A549 (cell line): Measurements from ENCODE around the gene TRIM54.

ENCODE experiments used
- BHLHE40 ChIP-seq: IDR thresholded peaks from 2 replicates; pipeline ENCODE4 v1.6.1; 2012; ENCODE audit warnings: low read depth, low read length, inconsistent platforms
- HOXA7 ChIP-seq: fragments of 250-450 bp; sonication (Bioruptor Pico); IDR thresholded peaks from 2 replicates; pipeline ENCODE4 v1.5.0; 2020; ENCODE audit warnings: mild to moderate bottlenecking, moderate library complexity
- JUN ChIP-seq, 2 experiments: fragments of >200 bp; sonication (Bioruptor Twin); formaldehyde crosslinking; IDR thresholded peaks; 2 replicates in 1 of 2; 3 replicates in 1 of 2; pipeline ENCODE4 v1.6.1; 2016 to 2017
- POLR2A ChIP-seq: IDR thresholded peaks from 2 replicates; pipeline ENCODE4 v1.6.1; 2012; ENCODE audit warnings: mild to moderate bottlenecking, low read length
- RCOR1 ChIP-seq: fragments of 150-350 bp; IDR thresholded peaks from 2 replicates; pipeline ENCODE4 v1.6.1; 2014; ENCODE audit warnings: antibody characterized with exemption, low read length, low read depth
- SMC3 ChIP-seq: fragments of >200 bp; sonication (Bioruptor Twin); formaldehyde crosslinking; IDR thresholded peaks from 3 replicates; pipeline ENCODE4 v1.6.1; 2018; ENCODE audit warnings: inconsistent platforms
- TF ChIP-seq, protein P1 (sequence below): fragments of >200 bp; sonication (Bioruptor Twin); formaldehyde crosslinking; IDR thresholded peaks from 3 replicates; pipeline ENCODE4 v1.5.1; 2016

DNA sequence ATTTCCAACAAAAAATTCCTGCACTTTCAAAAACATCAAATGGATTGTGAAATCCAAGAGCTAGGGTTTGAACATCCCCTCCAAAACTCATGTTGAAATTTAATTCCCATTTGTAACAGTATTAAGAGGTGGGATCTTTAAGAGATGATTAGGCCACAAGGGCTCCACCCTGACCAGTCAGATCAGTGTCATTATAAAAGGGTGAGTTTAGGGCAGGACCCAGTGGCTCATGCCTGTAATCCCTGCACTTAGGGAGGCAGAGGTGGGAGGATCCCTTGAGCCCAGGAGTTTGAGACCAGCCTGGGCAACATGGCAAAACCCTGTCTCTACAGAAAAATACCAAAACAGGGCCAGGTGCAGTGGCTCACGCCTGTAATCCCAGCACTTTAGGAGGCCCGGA lies 65.4 kb downstream of the TRIM54 start:
- TF ChIP-seq, protein P1, sequence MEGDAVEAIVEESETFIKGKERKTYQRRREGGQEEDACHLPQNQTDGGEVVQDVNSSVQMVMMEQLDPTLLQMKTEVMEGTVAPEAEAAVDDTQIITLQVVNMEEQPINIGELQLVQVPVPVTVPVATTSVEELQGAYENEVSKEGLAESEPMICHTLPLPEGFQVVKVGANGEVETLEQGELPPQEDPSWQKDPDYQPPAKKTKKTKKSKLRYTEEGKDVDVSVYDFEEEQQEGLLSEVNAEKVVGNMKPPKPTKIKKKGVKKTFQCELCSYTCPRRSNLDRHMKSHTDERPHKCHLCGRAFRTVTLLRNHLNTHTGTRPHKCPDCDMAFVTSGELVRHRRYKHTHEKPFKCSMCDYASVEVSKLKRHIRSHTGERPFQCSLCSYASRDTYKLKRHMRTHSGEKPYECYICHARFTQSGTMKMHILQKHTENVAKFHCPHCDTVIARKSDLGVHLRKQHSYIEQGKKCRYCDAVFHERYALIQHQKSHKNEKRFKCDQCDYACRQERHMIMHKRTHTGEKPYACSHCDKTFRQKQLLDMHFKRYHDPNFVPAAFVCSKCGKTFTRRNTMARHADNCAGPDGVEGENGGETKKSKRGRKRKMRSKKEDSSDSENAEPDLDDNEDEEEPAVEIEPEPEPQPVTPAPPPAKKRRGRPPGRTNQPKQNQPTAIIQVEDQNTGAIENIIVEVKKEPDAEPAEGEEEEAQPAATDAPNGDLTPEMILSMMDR, result no peak
- TF ChIP-seq SMC3, result no peak
- TF ChIP-seq POLR2A, result no peak
- no peak for TF ChIP-seq RCOR1
- TF ChIP-seq BHLHE40, result no peak
- no peak for TF ChIP-seq HOXA7
- TF ChIP-seq JUN (IDR thresholded peaks at IDR 0.05), result no peak
